ENCODE results near the gene SERPINE1. TPM values are rescaled to one million over a fixed set of nuclear protein-coding genes. Genes with fewer than 3 reads are reported as not detected.

SERPINE1 gene
- total and polyA plus RNA-seq, 2 of the 13 experiments (the other 11 are each of a cell fraction or from before 2014, with no cell fraction given): 21.2 to 1,576 TPM

DNA sequence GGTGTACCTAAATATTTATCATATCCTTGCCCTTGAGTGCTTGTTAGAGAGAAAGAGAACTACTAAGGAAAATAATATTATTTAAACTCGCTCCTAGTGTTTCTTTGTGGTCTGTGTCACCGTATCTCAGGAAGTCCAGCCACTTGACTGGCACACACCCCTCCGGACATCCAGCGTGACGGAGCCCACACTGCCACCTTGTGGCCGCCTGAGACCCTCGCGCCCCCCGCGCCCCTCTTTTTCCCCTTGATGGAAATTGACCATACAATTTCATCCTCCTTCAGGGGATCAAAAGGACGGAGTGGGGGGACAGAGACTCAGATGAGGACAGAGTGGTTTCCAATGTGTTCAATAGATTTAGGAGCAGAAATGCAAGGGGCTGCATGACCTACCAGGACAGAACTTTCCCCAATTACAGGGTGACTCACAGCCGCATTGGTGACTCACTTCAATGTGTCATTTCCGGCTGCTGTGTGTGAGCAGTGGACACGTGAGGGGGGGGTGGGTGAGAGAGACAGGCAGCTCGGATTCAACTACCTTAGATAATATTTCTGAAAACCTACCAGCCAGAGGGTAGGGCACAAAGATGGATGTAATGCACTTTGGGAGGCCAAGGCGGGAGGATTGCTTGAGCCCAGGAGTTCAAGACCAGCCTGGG is 11.4 kb downstream of the SERPINE1 start (continued):
- TF ChIP-seq, protein P1, sequence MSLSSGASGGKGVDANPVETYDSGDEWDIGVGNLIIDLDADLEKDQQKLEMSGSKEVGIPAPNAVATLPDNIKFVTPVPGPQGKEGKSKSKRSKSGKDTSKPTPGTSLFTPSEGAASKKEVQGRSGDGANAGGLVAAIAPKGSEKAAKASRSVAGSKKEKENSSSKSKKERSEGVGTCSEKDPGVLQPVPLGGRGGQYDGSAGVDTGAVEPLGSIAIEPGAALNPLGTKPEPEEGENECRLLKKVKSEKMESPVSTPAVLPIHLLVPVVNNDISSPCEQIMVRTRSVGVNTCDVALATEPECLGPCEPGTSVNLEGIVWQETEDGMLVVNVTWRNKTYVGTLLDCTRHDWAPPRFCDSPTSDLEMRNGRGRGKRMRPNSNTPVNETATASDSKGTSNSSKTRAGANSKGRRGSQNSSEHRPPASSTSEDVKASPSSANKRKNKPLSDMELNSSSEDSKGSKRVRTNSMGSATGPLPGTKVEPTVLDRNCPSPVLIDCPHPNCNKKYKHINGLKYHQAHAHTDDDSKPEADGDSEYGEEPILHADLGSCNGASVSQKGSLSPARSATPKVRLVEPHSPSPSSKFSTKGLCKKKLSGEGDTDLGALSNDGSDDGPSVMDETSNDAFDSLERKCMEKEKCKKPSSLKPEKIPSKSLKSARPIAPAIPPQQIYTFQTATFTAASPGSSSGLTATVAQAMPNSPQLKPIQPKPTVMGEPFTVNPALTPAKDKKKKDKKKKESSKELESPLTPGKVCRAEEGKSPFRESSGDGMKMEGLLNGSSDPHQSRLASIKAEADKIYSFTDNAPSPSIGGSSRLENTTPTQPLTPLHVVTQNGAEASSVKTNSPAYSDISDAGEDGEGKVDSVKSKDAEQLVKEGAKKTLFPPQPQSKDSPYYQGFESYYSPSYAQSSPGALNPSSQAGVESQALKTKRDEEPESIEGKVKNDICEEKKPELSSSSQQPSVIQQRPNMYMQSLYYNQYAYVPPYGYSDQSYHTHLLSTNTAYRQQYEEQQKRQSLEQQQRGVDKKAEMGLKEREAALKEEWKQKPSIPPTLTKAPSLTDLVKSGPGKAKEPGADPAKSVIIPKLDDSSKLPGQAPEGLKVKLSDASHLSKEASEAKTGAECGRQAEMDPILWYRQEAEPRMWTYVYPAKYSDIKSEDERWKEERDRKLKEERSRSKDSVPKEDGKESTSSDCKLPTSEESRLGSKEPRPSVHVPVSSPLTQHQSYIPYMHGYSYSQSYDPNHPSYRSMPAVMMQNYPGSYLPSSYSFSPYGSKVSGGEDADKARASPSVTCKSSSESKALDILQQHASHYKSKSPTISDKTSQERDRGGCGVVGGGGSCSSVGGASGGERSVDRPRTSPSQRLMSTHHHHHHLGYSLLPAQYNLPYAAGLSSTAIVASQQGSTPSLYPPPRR (CRISPR knock-in tag; IDR thresholded peaks at IDR 0.05; ENCODE audit: borderline replicate concordance): peak; percentile 76; the same call in 1 of the 2 replicates
- TF ChIP-seq ADNP (CRISPR knock-in tag; IDR thresholded peaks at IDR 0.05) (no peak), FOXA1 (IDR thresholded peaks at IDR 0.05) (no peak), FOXA1 (CRISPR knock-in tag; IDR thresholded peaks at IDR 0.05) (0 out of 2 replicates have a peak, but pooled peaks have one; percentile 9), POLR2G (IDR thresholded peaks at IDR 0.05; ENCODE audit: low read depth, low read length) (peak; percentile 65; the same call in 1 of the 2 replicates), ETV5 (CRISPR knock-in tag; IDR thresholded peaks at IDR 0.05; ENCODE audit: borderline replicate concordance) (peak; percentile 88), CREM (IDR thresholded peaks at IDR 0.05) (peak; percentile 45; the same call in 1 of the 2 replicates), CREM (CRISPR knock-in tag; IDR thresholded peaks at IDR 0.05) (no peak), ZNF558 (CRISPR knock-in tag; IDR thresholded peaks at IDR 0.05; ENCODE audit: borderline replicate concordance) (0 out of 2 replicates have a peak, but pooled peaks have one; percentile 23), PCBP1 (IDR thresholded peaks at IDR 0.05; ENCODE audit: borderline replicate concordance, low read depth, low read length) (no peak), EP300 (IDR thresholded peaks at IDR 0.05; ENCODE audit: low read depth in 2 of 2, low read length in 2 of 2) (peak; percentile 42 to 57; a peak in 1 of 4 replicates), EP300 (CRISPR knock-in tag; IDR thresholded peaks at IDR 0.05; ENCODE audit: borderline replicate concordance) (peak; percentile 67; the same call in 1 of the 2 replicates), KAT8 (CRISPR knock-in tag; IDR thresholded peaks at IDR 0.05) (peak; percentile 13; the same call in 1 of the 2 replicates), ZBTB38 (CRISPR knock-in tag; IDR thresholded peaks at IDR 0.05) (peak; percentile 56; the same call in 1 of the 2 replicates), GTF2F1 (IDR thresholded peaks at IDR 0.05; ENCODE audit: low read length) (no peak), ZKSCAN8 (CRISPR knock-in tag; IDR thresholded peaks at IDR 0.05; ENCODE audit: borderline replicate concordance) (0 out of 2 replicates have a peak, but pooled peaks have one; percentile 17), GMEB1 (CRISPR knock-in tag; IDR thresholded peaks at IDR 0.05; ENCODE audit: borderline replicate concordance) (0 out of 2 replicates have a peak, but pooled peaks have one; percentile 35), ZNF841 (CRISPR knock-in tag; IDR thresholded peaks at IDR 0.05; ENCODE audit: borderline replicate concordance) (no peak)
- TF ChIP-seq, protein P2, sequence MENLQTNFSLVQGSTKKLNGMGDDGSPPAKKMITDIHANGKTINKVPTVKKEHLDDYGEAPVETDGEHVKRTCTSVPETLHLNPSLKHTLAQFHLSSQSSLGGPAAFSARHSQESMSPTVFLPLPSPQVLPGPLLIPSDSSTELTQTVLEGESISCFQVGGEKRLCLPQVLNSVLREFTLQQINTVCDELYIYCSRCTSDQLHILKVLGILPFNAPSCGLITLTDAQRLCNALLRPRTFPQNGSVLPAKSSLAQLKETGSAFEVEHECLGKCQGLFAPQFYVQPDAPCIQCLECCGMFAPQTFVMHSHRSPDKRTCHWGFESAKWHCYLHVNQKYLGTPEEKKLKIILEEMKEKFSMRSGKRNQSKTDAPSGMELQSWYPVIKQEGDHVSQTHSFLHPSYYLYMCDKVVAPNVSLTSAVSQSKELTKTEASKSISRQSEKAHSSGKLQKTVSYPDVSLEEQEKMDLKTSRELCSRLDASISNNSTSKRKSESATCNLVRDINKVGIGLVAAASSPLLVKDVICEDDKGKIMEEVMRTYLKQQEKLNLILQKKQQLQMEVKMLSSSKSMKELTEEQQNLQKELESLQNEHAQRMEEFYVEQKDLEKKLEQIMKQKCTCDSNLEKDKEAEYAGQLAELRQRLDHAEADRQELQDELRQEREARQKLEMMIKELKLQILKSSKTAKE (CRISPR knock-in tag; IDR thresholded peaks at IDR 0.05; ENCODE audit: borderline replicate concordance): no peak
- TF ChIP-seq, protein P3, sequence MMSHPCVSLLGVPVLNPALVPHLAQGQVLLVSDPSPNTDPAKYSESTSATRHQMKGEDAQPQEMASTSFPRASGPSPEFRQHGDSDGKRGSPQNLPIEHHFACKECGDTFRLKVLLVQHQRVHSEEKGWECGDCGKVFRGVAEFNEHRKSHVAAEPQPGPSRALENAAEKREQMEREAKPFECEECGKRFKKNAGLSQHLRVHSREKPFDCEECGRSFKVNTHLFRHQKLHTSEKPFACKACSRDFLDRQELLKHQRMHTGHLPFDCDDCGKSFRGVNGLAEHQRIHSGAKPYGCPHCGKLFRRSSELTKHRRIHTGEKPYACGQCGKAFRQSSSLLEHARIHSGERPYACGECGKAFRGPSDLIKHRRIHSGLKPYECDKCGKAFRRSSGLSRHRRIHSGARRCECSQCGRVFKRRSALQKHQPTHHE (CRISPR knock-in tag; IDR thresholded peaks at IDR 0.05; ENCODE audit: borderline replicate concordance): peak; percentile 65; the same call in 1 of the 2 replicates

Data from HepG2 (cell line).